Amygdala (tissue), 56 donors: ENCODE data around the gene PARP14.
"Not testable (repeated sequence)": the region's sequence is repeated elsewhere in the genome, so short reads cannot be mapped to it uniquely, and the experiment has no call there.

ENCODE experiments used
- DNase-seq, 56 donors: peaks; one replicate each; lab custom pipeline; 2025; lab: John Stamatoyannopoulos, UW

The PARP14 gene

GRCh38 chr3:122674339-122674738 is 6.3 kb upstream of the PARP14 start:
- no peak for DNase-seq

- DNase-seq, result no peak
These were observed 3.9 kb upstream of the PARP14 start for GRCh38 chr3:122676759-122677158.

- DNase-seq, result no peak
These were observed 3.4 kb upstream of the PARP14 start for GRCh38 chr3:122677216-122677615.

- peak in 5 of 56 donors; percentile 1 to 17 (median 4) for DNase-seq
These were observed 2.1 kb upstream of the PARP14 start for GRCh38 chr3:122678506-122678905.

GRCh38 chr3:122679085-122679881 is 1.4 kb upstream of the PARP14 start:
- DNase-seq, result peak in 51 of 56 donors; percentile 5 to 82 (median 45)

- DNase-seq, result peak in 3 of 56 donors; percentile 6 to 32 (median 22)
These were observed 661 bp upstream of the PARP14 start for GRCh38 chr3:122679882-122680474.

GRCh38 chr3:122681284-122681973 is 790 bp downstream of the PARP14 start:
- no peak for DNase-seq

GRCh38 chr3:122681974-122682409 is 1.4 kb downstream of the PARP14 start:
- DNase-seq, result no peak

- DNase-seq, result not testable (repeated sequence)
These were observed 2.3 kb downstream of the PARP14 start for GRCh38 chr3:122682778-122683411.

GRCh38 chr3:122687298-122687697 is 6.7 kb downstream of the PARP14 start:
- no peak for DNase-seq

- no peak for DNase-seq
These were observed 8.4 kb downstream of the PARP14 start for GRCh38 chr3:122688996-122689395.

GRCh38 chr3:122689587-122689986 is 8.9 kb downstream of the PARP14 start:
- DNase-seq, result no peak

GRCh38 chr3:122690096-122690495 is 9.5 kb downstream of the PARP14 start:
- no peak for DNase-seq

GRCh38 chr3:122691195-122691594 is 10.6 kb downstream of the PARP14 start:
- DNase-seq, result no peak

- no peak for DNase-seq
These were observed 12.0 kb downstream of the PARP14 start for GRCh38 chr3:122692674-122693073.

GRCh38 chr3:122694966-122695365 is 14.3 kb downstream of the PARP14 start:
- DNase-seq, result no peak

GRCh38 chr3:122695927-122696561 is 15.4 kb downstream of the PARP14 start:
- no peak for DNase-seq

GRCh38 chr3:122697952-122698620 is 17.4 kb downstream of the PARP14 start:
- DNase-seq, result no peak

- DNase-seq, result no peak
These were observed 19.6 kb downstream of the PARP14 start for GRCh38 chr3:122700193-122700592.

GRCh38 chr3:122705379-122705778 is 24.7 kb downstream of the PARP14 start:
- DNase-seq, result no peak
